Ovary (tissue), 9 donors: Measurements from ENCODE around the gene CLOCK. TPM values are rescaled to one million over a fixed set of nuclear protein-coding genes. Genes with fewer than 3 reads are reported as not detected.

Source experiments
- DNase-seq, 5 donors: peaks; one replicate each; pipeline ENCODE4 v3.0.0-alpha.2; 2019 to 2020
- H3K27ac ChIP-seq, 2 donors: fragments of 200-600 bp; one replicate each; pipeline versions ENCODE4 v1.5.1 to v1.8.0; 2019 to 2022
- H3K27me3 ChIP-seq: fragments of 200-600 bp; one replicate; pipeline ENCODE4 v1.8.0; 2022
- H3K36me3 ChIP-seq: fragments of 200-600 bp; sonication (generic); one replicate; pipeline ENCODE4 v1.5.1; 2019
- H3K4me1 ChIP-seq: one replicate; pipeline ENCODE4 v1.8.1; 2013; ENCODE audit warnings: mild to moderate bottlenecking, moderate library complexity; ENCODE audit not compliant: insufficient read depth
- H3K4me3 ChIP-seq: fragments of 200-600 bp; sonication (generic); one replicate; pipeline ENCODE4 v1.5.1; 2017
- H3K9me3 ChIP-seq, 2 donors: fragments of 200-600 bp in 1 of 2; sonication (generic) in 1 of 2; one replicate each; pipeline versions ENCODE4 v1.5.1 to v1.8.1; 2013 to 2019; ENCODE audit warnings: mild to moderate bottlenecking in 1 of 2, moderate library complexity in 1 of 2
- CTCF ChIP-seq, 3 donors: fragments of 450-650 bp in 2 of 3; fragments of 200-600 bp in 1 of 3; IDR thresholded peaks; one replicate each; pipeline versions ENCODE4 v1.5.1 to v1.8.0; 2016 to 2022; ENCODE audit warnings: antibody characterized with exemption in 3 of 3, mild to moderate bottlenecking in 1 of 3
- EP300 ChIP-seq: sonication (generic); formaldehyde crosslinking; IDR thresholded peaks from one replicate; pipeline ENCODE4 v1.6.1; 2017; ENCODE audit warnings: antibody characterized with exemption
- POLR2A ChIP-seq: fragments of 450-650 bp; IDR thresholded peaks from one replicate; pipeline ENCODE4 v1.6.1; 2017; ENCODE audit warnings: antibody characterized with exemption, mild to moderate bottlenecking, moderate library complexity
- WGBS, 3 donors: extraction: QIAGEN DNeasy Blood & Tissue Kit in 1 of 3; methylation state at CpG; one replicate each; pipeline versions ENCODE4 v1.1.5 to v1.1.7; 2013 to 2017; 5-methylcytosine and 5-hydroxymethylcytosine counted together
- intact Hi-C, 4 donors: fragments of 100-400 bp; cut with DNase I; formaldehyde crosslinking; loops; one replicate each; pipeline versions ENCODE4 v1.11.0 to v1.15.1; 2022 to 2023
- polyA plus RNA-seq, 2 donors: library from polyadenylated mRNA; stranded (reverse); fragments of 200-250 nt in 1 of 2; fragments of 350-450 nt in 1 of 2; fragmentation: Illumina TruSeq in 1 of 2; extraction: RNeasy Lipid Tissue Mini Kit (QIAGEN cat#74804) in 1 of 2; gene quantifications; one replicate each; pipeline ENCODE4 v1.2.3, GENCODE V29; 2013 to 2014
- total RNA-seq, 7 donors: library from RNA; depleted of rRNA in 2 of 7; stranded (reverse); fragments of >200 nt in 2 of 7; fragmentation: NEBNext Ultra II Directional in 3 of 7; extraction: Animal tissue kit (Norgen Biotek cat#: 25700) in 3 of 7; gene quantifications; one replicate each; pipeline versions ENCODE4 v1.1.0 to v1.2.4, GENCODE V29; 2016 to 2023
- donor health status: DM: no; HTN: no; CAD: no; lungs with moderate emphysema.
- donor health status: DM: no; HTN: no; CAD: no.
- donor health status: Bipolar disorder and iron deficiency.
- donor health status: DM: yes; HTN: yes; CAD: no.
- donor health status: DM: no; HTN: no; CAD: no.
- donor health status: DM: yes; HTN: yes; CAD: no.

Gene CLOCK
- total and polyA plus RNA-seq, 9 donors = 5.4 to 36.4 (median 27.5) TPM

DNA sequence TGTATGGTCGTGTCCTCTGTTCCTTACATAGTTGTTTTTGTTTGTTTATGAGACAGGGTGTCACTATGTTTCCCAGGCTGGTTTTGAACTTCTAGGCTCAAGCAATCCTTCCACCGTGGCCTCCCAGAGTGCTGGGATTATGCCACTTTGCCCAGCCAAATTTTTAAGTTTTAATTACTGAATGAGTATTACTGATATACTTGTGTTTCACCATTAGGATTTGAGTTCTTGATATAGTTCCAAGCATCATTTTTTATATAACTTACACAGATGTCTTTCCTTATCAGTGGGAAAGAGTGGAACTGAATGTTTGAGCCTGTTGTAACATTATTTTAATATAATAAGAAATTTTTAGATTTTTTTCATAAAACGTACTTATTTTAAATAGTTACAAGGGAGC, 130.5 kb downstream of the CLOCK start:
- Histone ChIP-seq H3K27ac (no peak overlapping the region), H3K36me3 (no peaks in the 10 kb centered on the region), H3K4me3 (no peak overlapping the region), H3K9me3 (no peaks in the 10 kb centered on the region), H3K4me1 (no peaks in the 10 kb centered on the region), H3K27me3 (no peaks in the 10 kb centered on the region)
- DNase-seq = no peak
- TF ChIP-seq CTCF (IDR thresholded peaks at IDR 0.05) (no peak), POLR2A (no peak), EP300 (no peak)
- intact Hi-C loops = no loop called here
- 51 to 66% (median 57%) methylated on average over 3 of the region's 3 CpGs for WGBS, 3 donors

DNA sequence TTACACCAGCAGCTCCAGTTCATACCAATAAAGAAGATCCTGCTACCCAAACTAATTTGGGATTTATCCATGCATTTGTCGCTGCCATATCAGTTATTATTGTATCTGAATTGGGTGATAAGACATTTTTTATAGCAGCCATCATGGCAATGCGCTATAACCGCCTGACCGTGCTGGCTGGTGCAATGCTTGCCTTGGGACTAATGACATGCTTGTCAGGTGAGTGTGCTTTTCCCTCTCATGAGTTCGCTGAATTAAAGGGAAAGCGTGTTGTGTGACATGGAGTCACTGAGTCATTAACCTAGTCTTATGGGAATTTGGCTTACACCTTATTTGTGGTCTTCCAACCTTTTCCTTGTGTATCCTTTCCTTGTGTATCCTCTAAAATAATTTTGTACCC, 135.1 kb downstream of the CLOCK start:
- Histone ChIP-seq H3K36me3 (no peaks in the 10 kb centered on the region), H3K9me3 (no peaks in the 10 kb centered on the region), H3K27ac (no peak overlapping the region), H3K27me3 (no peaks in the 10 kb centered on the region), H3K4me3 (no peak overlapping the region), H3K4me1 (peaks cover 2% of the 10 kb centered on the region)
- intact Hi-C loops = no loop called here
- 94 to 97% (median 94%) methylated on average over 6 of the region's 6 CpGs for WGBS, 3 donors
- no peak for DNase-seq
- no peak for TF ChIP-seq POLR2A
- TF ChIP-seq EP300 = no peak
- no peak for TF ChIP-seq CTCF (IDR thresholded peaks at IDR 0.05)

- Histone ChIP-seq H3K9me3 (no peaks in the 10 kb centered on the region), H3K27me3 (no peaks in the 10 kb centered on the region), H3K36me3 (no peaks in the 10 kb centered on the region), H3K4me3 (no peak overlapping the region), H3K27ac (no peak overlapping the region), H3K4me1 (peaks cover 2% of the 10 kb centered on the region)
- WGBS, 3 donors = 88 to 89% (median 89%) methylated on average over 8 of the region's 8 CpGs
- no peak for DNase-seq
- intact Hi-C loops = no loop called here
- no peak for TF ChIP-seq EP300
- no peak for TF ChIP-seq POLR2A
- TF ChIP-seq CTCF (IDR thresholded peaks at IDR 0.05) = no peak
Measured at GRCh38 chr4:55410431-55410830, 136.3 kb downstream of the CLOCK start.

- Histone ChIP-seq H3K9me3 (no peaks in the 10 kb centered on the region), H3K4me1 (peaks cover 2% of the 10 kb centered on the region), H3K27ac (no peak overlapping the region), H3K4me3 (no peak overlapping the region), H3K36me3 (no peaks in the 10 kb centered on the region), H3K27me3 (no peaks in the 10 kb centered on the region)
- 60 to 66% (median 63%) methylated on average over 10 of the region's 10 CpGs for WGBS, 3 donors
- intact Hi-C loops = no loop called here
- TF ChIP-seq POLR2A (no peak), CTCF (IDR thresholded peaks at IDR 0.05) (no peak), EP300 (no peak)
- no peak for DNase-seq
Measured at GRCh38 chr4:55409468-55410171, 137.1 kb downstream of the CLOCK start.
